Karpas-422 (cell line): Measurements from ENCODE around the gene OLR1. TPM values are rescaled to one million over a fixed set of nuclear protein-coding genes. Genes with fewer than 3 reads are reported as not detected.

ENCODE experiments used
- DNase-seq: peaks from one replicate; pipeline ENCODE4 v3.0.0-alpha.2; 2015
- H2AFZ ChIP-seq: fragments of 200-600 bp; sonication (generic); 2 replicates; pipeline ENCODE4 v1.6.1; 2014; ENCODE audit warnings: antibody characterized with exemption, low read length, mixed read lengths
- H3K27ac ChIP-seq: fragments of 200-600 bp; sonication (generic); 2 replicates; pipeline ENCODE4 v1.5.1; 2014; ENCODE audit warnings: mild to moderate bottlenecking, low read length, moderate library complexity
- H3K27me3 ChIP-seq: fragments of 200-600 bp; sonication (generic); 2 replicates; pipeline ENCODE4 v1.6.1; 2014; ENCODE audit warnings: low read length, mixed read lengths
- H3K36me3 ChIP-seq: fragments of 200-600 bp; sonication (generic); 2 replicates; pipeline ENCODE4 v1.6.1; 2014; ENCODE audit warnings: low read length, mixed read lengths; ENCODE audit not compliant: insufficient read depth
- H3K4me1 ChIP-seq: fragments of 200-600 bp; sonication (generic); 2 replicates; pipeline ENCODE4 v1.6.1; 2014; ENCODE audit warnings: mild to moderate bottlenecking, low read length, mixed read lengths
- H3K4me2 ChIP-seq: fragments of 200-600 bp; sonication (generic); 2 replicates; pipeline ENCODE4 v1.6.1; 2014; ENCODE audit warnings: low read length, low read depth, mild to moderate bottlenecking; ENCODE audit not compliant: poor library complexity, severe bottlenecking
- H3K4me3 ChIP-seq: fragments of 200-600 bp; sonication (generic); 2 replicates; pipeline ENCODE4 v1.5.1; 2014; ENCODE audit warnings: mild to moderate bottlenecking, antibody characterized with exemption, low read length, mixed read lengths
- H3K79me2 ChIP-seq: fragments of 200-600 bp; sonication (generic); 2 replicates; pipeline ENCODE4 v1.6.1; 2014; ENCODE audit warnings: mild to moderate bottlenecking, low read length, mixed read lengths
- H3K9ac ChIP-seq: fragments of 200-600 bp; sonication (generic); 2 replicates; pipeline ENCODE4 v1.6.0; 2014; ENCODE audit warnings: low read length
- H3K9me2 ChIP-seq: fragments of 200-600 bp; sonication (generic), shearing (Covaris generic); replicated peaks from 2 replicates; pipeline ENCODE4 v1.6.0; 2014; ENCODE audit warnings: mild to moderate bottlenecking, low read length, moderate library complexity; ENCODE audit not compliant: insufficient read depth
- H3K9me3 ChIP-seq: fragments of 300-700, 200-600 bp; sonication (generic); 2 replicates; pipeline ENCODE4 v1.6.1; 2014; ENCODE audit warnings: low read length, mixed read lengths
- H4K20me1 ChIP-seq: fragments of 200-600 bp; sonication (generic); 2 replicates; pipeline ENCODE4 v1.6.1; 2014; ENCODE audit warnings: mild to moderate bottlenecking, antibody characterized with exemption, low read length, low read depth; ENCODE audit not compliant: insufficient read depth
- total RNA-seq: library from RNA; depleted of rRNA; stranded (reverse); fragments of >200 nt; shearing (Covaris generic); gene quantifications from 2 replicates; pipeline ENCODE4 v1.2.3, GENCODE V29; 2014; ENCODE audit warnings: low replicate concordance

The OLR1 gene
- total RNA-seq, 1 experiment from 2014 or later = not detected

GRCh38 chr12:10186299-10186698 lies 14.4 kb upstream of the OLR1 start:
- Histone ChIP-seq H3K4me3 (no peak overlapping the region), H3K27me3 (no peaks in the 10 kb centered on the region), H3K4me2 (no peak overlapping the region), H3K9me3 (no peaks in the 10 kb centered on the region), H2AFZ (no peak overlapping the region), H3K4me1 (no peaks in the 10 kb centered on the region), H4K20me1 (no peaks in the 10 kb centered on the region), H3K27ac (no peak overlapping the region), H3K9ac (no peak overlapping the region), H3K9me2 (no peaks in the 10 kb centered on the region), H3K36me3 (no peaks in the 10 kb centered on the region), H3K79me2 (no peaks in the 10 kb centered on the region)
- no peak for DNase-seq

GRCh38 chr12:10184261-10184843 lies 12.4 kb upstream of the OLR1 start:
- Histone ChIP-seq H3K4me3 (no peak overlapping the region), H3K9me2 (no peaks in the 10 kb centered on the region), H3K27ac (no peak overlapping the region), H3K9ac (no peak overlapping the region), H3K27me3 (no peaks in the 10 kb centered on the region), H2AFZ (no peak overlapping the region), H3K9me3 (no peaks in the 10 kb centered on the region), H4K20me1 (no peaks in the 10 kb centered on the region), H3K36me3 (no peaks in the 10 kb centered on the region), H3K79me2 (no peaks in the 10 kb centered on the region), H3K4me1 (no peaks in the 10 kb centered on the region), H3K4me2 (no peak overlapping the region)
- no peak for DNase-seq

- H3K36me3 ChIP-seq = no peaks in the 10 kb centered on the region
Measured at GRCh38 chr12:10182354-10183049, 10.6 kb upstream of the OLR1 start.

DNA sequence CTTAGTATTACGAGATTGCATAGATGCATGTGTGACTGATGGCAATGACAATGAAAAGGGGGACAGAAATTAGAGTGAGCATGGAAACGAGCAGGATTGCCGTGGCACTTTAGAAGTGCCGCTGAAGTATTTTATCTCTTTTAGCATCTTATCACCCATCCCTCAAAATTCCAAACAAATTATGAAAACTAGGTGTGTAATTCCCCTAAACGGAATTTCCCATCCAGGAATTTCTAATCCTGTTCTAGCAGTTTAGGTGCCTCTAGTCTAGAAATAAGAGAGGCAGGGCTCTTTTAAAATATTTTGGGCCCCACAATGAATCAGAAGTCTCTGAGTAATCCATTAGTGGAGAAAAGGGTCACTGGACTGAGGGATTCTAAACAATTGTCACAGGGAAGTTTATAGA lies 7.8 kb upstream of the OLR1 start:
- Histone ChIP-seq H3K4me2 (no peak overlapping the region), H3K27me3 (no peaks in the 10 kb centered on the region), H3K79me2 (no peaks in the 10 kb centered on the region), H3K9ac (no peak overlapping the region), H4K20me1 (no peaks in the 10 kb centered on the region), H2AFZ (no peak overlapping the region), H3K9me2 (no peaks in the 10 kb centered on the region), H3K4me1 (no peaks in the 10 kb centered on the region), H3K4me3 (no peak overlapping the region), H3K36me3 (no peaks in the 10 kb centered on the region), H3K27ac (no peak overlapping the region), H3K9me3 (no peaks in the 10 kb centered on the region)
- no peak for DNase-seq

More at GRCh38 chr12:10182354-10183049, 10.6 kb upstream of the OLR1 start:
- Histone ChIP-seq H3K9me3 (no peaks in the 10 kb centered on the region), H3K79me2 (no peaks in the 10 kb centered on the region), H3K9ac (no peak overlapping the region), H3K9me2 (no peaks in the 10 kb centered on the region), H3K4me3 (no peak overlapping the region), H4K20me1 (no peaks in the 10 kb centered on the region), H3K4me1 (no peaks in the 10 kb centered on the region), H3K27ac (no peak overlapping the region), H3K27me3 (no peaks in the 10 kb centered on the region), H2AFZ (no peak overlapping the region), H3K4me2 (no peak overlapping the region)
- DNase-seq = no peak

- Histone ChIP-seq H2AFZ (no peak within 1 kb of the TSS), H3K4me3 (no peak within 1 kb of the TSS), H3K27ac (no peak within 1 kb of the TSS), H3K4me1 (no peaks in the 10 kb centered on the region), H3K4me2 (no peak within 1 kb of the TSS), H3K9me2 (no peaks in the 10 kb centered on the region), H4K20me1 (no peaks in the 10 kb centered on the region), H3K9me3 (no peaks in the 10 kb centered on the region), H3K79me2 (no peaks in the 10 kb centered on the region), H3K9ac (no peak within 1 kb of the TSS), H3K36me3 (no peaks in the 10 kb centered on the region), H3K27me3 (no peaks in the 10 kb centered on the region)
- no peak for DNase-seq
Measured at GRCh38 chr12:10178821-10179220, 6.9 kb upstream of the OLR1 start, which contains the start of gene TMEM52B. TMEM52B (plus strand) TSS chr12:10179032; CDS start chr12:10179575, 543 bp downstream.

DNA sequence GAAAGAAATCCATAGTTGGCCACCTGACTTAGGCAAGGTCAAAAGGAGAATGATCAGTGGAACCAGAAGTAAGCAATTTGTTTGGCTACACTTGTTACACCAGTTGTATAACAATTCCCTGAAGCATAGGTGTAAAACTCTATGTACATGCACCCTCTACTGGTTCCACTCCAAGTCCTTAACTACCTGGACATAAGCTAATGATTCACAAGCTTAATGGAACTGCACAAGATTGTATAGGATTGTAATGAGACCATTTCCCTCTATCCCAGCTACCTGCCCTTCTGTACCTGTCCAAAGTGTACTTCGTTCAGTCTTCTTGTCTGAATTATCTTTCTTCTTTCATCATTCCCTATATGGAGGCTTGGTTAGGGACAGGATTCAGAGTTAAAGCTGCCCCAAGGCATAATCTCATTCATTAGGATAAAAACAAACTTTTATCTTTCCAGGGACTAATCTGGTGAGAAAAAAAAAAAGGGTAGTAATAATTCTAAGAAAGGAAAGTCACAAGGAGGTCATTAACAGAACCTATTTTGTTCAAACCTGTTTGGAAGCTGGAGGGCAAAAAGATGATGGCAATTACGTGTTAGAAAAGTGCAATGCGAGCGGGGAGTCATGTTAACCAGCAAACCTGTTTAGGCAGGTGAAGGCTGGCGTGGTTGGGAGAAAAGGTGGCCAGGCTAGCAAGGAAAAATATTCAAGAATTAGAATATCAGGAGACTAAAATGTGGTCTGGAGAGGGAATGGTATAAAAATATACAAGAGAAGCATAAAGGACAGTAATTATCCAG lies 4.1 kb upstream of the OLR1 start:
- no peaks in the 10 kb centered on the region for H4K20me1 ChIP-seq
- H3K9ac ChIP-seq = no peak overlapping the region
- DNase-seq = no peak
- no peak overlapping the region for H3K4me3 ChIP-seq
- no peaks in the 10 kb centered on the region for H3K4me1 ChIP-seq
- H3K27ac ChIP-seq = no peak overlapping the region
- no peaks in the 10 kb centered on the region for H3K9me3 ChIP-seq
- H3K36me3 ChIP-seq = no peaks in the 10 kb centered on the region
- no peaks in the 10 kb centered on the region for H3K27me3 ChIP-seq
- no peak overlapping the region for H3K4me2 ChIP-seq
- H2AFZ ChIP-seq = no peak overlapping the region
- H3K79me2 ChIP-seq = no peaks in the 10 kb centered on the region
- no peaks in the 10 kb centered on the region for H3K9me2 ChIP-seq

DNA sequence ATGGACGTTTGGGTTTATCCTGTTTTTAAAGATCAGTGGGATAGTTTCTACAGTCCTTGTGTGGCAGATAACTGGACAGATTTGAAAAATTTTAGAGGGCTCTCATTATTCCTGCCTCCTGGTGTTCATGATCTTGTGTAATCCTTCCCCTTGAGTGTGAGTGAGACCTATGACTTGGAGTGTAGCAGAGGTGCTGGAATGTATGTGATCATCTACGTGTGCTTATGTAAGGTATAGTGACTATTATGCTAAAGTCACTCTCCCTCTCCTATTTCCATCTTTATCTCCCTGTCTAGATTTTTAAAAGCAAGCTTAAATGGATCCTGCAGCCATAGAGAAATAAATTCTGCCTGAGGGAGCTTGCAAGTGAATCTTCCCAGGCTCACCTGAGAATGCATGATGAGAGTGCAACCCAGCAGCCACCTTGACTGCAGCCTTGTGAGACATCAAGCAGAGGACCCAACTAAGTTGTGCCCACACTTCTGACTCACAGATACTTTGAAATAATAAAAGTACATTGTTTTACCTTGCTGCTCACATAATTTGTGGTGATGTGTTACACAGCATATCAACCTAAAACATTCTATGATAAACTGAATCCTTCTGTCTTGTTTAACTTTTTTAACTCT lies 3.2 kb upstream of the OLR1 start:
- H2AFZ ChIP-seq = no peak overlapping the region
- H3K27ac ChIP-seq = no peak overlapping the region
- H4K20me1 ChIP-seq = no peaks in the 10 kb centered on the region
- no peak for DNase-seq
- no peaks in the 10 kb centered on the region for H3K79me2 ChIP-seq
- H3K9me2 ChIP-seq = no peaks in the 10 kb centered on the region
- H3K4me3 ChIP-seq = no peak overlapping the region
- H3K27me3 ChIP-seq = no peaks in the 10 kb centered on the region
- peaks cover 2% of the 10 kb centered on the region for H3K4me1 ChIP-seq
- no peak overlapping the region for H3K9ac ChIP-seq
- no peak overlapping the region for H3K4me2 ChIP-seq
- no peaks in the 10 kb centered on the region for H3K36me3 ChIP-seq
- no peaks in the 10 kb centered on the region for H3K9me3 ChIP-seq

GRCh38 chr12:10170216-10170615 lies 1.7 kb downstream of the OLR1 start:
- peaks cover 7% of the 10 kb centered on the region for H3K4me1 ChIP-seq
- H4K20me1 ChIP-seq = no peaks in the 10 kb centered on the region
- DNase-seq = no peak
- no peaks in the 10 kb centered on the region for H3K27me3 ChIP-seq
- H3K79me2 ChIP-seq = no peaks in the 10 kb centered on the region
- H3K4me3 ChIP-seq = no peak overlapping the region
- H3K27ac ChIP-seq = no peak overlapping the region
- H3K9me2 ChIP-seq = no peaks in the 10 kb centered on the region
- H3K4me2 ChIP-seq = no peak overlapping the region
- no peaks in the 10 kb centered on the region for H3K36me3 ChIP-seq
- no peak overlapping the region for H2AFZ ChIP-seq
- H3K9me3 ChIP-seq = no peaks in the 10 kb centered on the region
- H3K9ac ChIP-seq = no peak overlapping the region
